B cell (primary cell): ENCODE measurements around the gene DPH2. TPM values are rescaled to one million over a fixed set of nuclear protein-coding genes. Genes with fewer than 3 reads are reported as not detected.

ENCODE experiments used
- ATAC-seq: fragments of 200-7000 bp; cut with Tn5 transposase; one replicate; pipeline ENCODE4 v1.10.0; 2021; ENCODE audit warnings: low read depth, mild to moderate bottlenecking, moderate number of reproducible peaks, moderate library complexity
- CTCF ChIA-PET: fragments of 350-600 bp; sonication (Branson Sonifier 250); formaldehyde crosslinking; loops from one replicate; lab custom pipeline; 2021; ENCODE audit warnings: antibody characterized with exemption, inconsistent platforms; lab: Charles Lee
- POLR2A ChIA-PET: fragments of 350-600 bp; sonication (Branson Sonifier 250); formaldehyde crosslinking; loops from one replicate; lab custom pipeline; 2021; ENCODE audit warnings: antibody characterized with exemption; lab: Charles Lee
- DNase-seq: peaks from one replicate; pipeline ENCODE4 v3.0.0; 2013
- H2AFZ ChIP-seq: 2 replicates; pipeline ENCODE4 v1.6.1; 2012; ENCODE audit warnings: mild to moderate bottlenecking, low read depth, low read length; ENCODE audit not compliant: insufficient read depth, poor library complexity, severe bottlenecking
- H3K27ac ChIP-seq, 2 donors: 1 replicate in 1 of 2; 2 replicates in 1 of 2; pipeline ENCODE4 v1.5.1; 2012 to 2013; ENCODE audit warnings: low read length in 2 of 2, mild to moderate bottlenecking in 2 of 2, moderate library complexity in 1 of 2
- H3K27me3 ChIP-seq, 4 experiments: fragments of 200-600 bp in 1 of 4; sonication (generic) in 1 of 4; replicated peaks in 1 of 4; 1 replicate in 2 of 4; 2 replicates in 2 of 4; pipeline versions ENCODE4 v1.6.1 to v1.7.0; 2013 to 2016; ENCODE audit warnings: low read length in 3 of 4, mild to moderate bottlenecking in 2 of 4, mixed read lengths in 1 of 4, moderate library complexity in 1 of 4; ENCODE audit not compliant: insufficient read depth in 4 of 4, control insufficient read depth in 3 of 4; ENCODE audit errors: control extremely low read depth in 1 of 4
- H3K36me3 ChIP-seq, 2 experiments: replicated peaks in 1 of 2; 1 replicate in 1 of 2; 2 replicates in 1 of 2; pipeline versions ENCODE4 v1.6.1 to v1.7.1; 2013; ENCODE audit warnings: low read length in 1 of 2; ENCODE audit not compliant: insufficient read depth in 2 of 2, control insufficient read depth in 1 of 2; ENCODE audit errors: control extremely low read depth in 1 of 2, extremely low read depth in 1 of 2
- H3K4me1 ChIP-seq, 2 donors: fragments of 200-600 bp in 1 of 2; sonication (generic) in 1 of 2; 1 replicate in 1 of 2; 2 replicates in 1 of 2; pipeline versions ENCODE4 v1.5.1 to v1.6.1; 2013 to 2017; ENCODE audit warnings: low read length in 2 of 2; ENCODE audit not compliant: control insufficient read depth in 2 of 2, insufficient read depth in 2 of 2
- H3K4me2 ChIP-seq: replicated peaks from 2 replicates; pipeline ENCODE3; 2012; ENCODE audit warnings: mild to moderate bottlenecking, low read depth, low read length; ENCODE audit not compliant: poor library complexity, severe bottlenecking
- H3K4me3 ChIP-seq, 5 experiments: fragments of 200-600 bp in 1 of 5; sonication (generic) in 1 of 5; 1 replicate in 3 of 5; 2 replicates in 2 of 5; pipeline versions ENCODE4 v1.5.1 to v1.7.0; 2011 to 2016; ENCODE audit warnings: low read length in 4 of 5, mild to moderate bottlenecking in 4 of 5, low read depth in 2 of 5, control low read depth in 1 of 5, moderate library complexity in 1 of 5; ENCODE audit not compliant: insufficient read depth in 1 of 5; ENCODE audit errors: control extremely low read depth in 1 of 5, extremely low read depth in 1 of 5
- H3K79me2 ChIP-seq: fragments of 200-600 bp; sonication (generic); one replicate; pipeline ENCODE4 v1.6.0; 2016; ENCODE audit warnings: low read length; ENCODE audit not compliant: control insufficient read depth, insufficient read depth
- H3K9ac ChIP-seq: fragments of 200-600 bp; sonication (generic); 2 replicates; pipeline ENCODE4 v1.6.1; 2017; ENCODE audit warnings: mild to moderate bottlenecking, low read length, moderate library complexity
- H3K9me3 ChIP-seq, 3 donors: one replicate each; pipeline versions ENCODE4 v1.6.1 to v1.7.1; 2013; ENCODE audit warnings: low read length in 2 of 3; ENCODE audit not compliant: control insufficient read depth in 2 of 3, insufficient read depth in 1 of 3; ENCODE audit errors: control extremely low read depth in 1 of 3
- H4K20me1 ChIP-seq: 2 replicates; pipeline ENCODE4 v1.6.0; 2012; ENCODE audit warnings: mild to moderate bottlenecking, low read length; ENCODE audit not compliant: insufficient read depth, control insufficient read depth, poor library complexity, severe bottlenecking
- H3K27ac Mint-ChIP-seq: one replicate; pipeline ENCODE4 v1.8.0; 2021; ENCODE audit warnings: mixed read lengths
- H3K27me3 Mint-ChIP-seq: one replicate; pipeline ENCODE4 v1.8.0; 2021; ENCODE audit warnings: mixed read lengths
- H3K4me1 Mint-ChIP-seq: one replicate; pipeline ENCODE4 v1.8.0; 2021; ENCODE audit warnings: mixed read lengths
- H3K4me3 Mint-ChIP-seq: one replicate; pipeline ENCODE4 v1.8.0; 2021; ENCODE audit warnings: mixed read lengths
- H3K9me3 Mint-ChIP-seq: one replicate; pipeline ENCODE4 v1.8.0; 2022; ENCODE audit warnings: mixed read lengths; ENCODE audit not compliant: insufficient read depth
- EZH2 ChIP-seq: IDR thresholded peaks from 2 replicates; pipeline ENCODE4 v1.6.1; 2012; ENCODE audit warnings: borderline replicate concordance, low read depth, mild to moderate bottlenecking, moderate library complexity, low read length; ENCODE audit not compliant: insufficient read depth, poor library complexity, severe bottlenecking
- WGBS: methylation state at CpG from one replicate; pipeline ENCODE4 v1.1.5; 2013; ENCODE audit warnings: missing lambda C conversion rate; ENCODE audit not compliant: insufficient coverage; 5-methylcytosine and 5-hydroxymethylcytosine counted together
- intact Hi-C: fragments of 100-400 bp; cut with micrococcal nuclease; formaldehyde crosslinking; loops from one replicate; pipeline ENCODE4 v1.10.0; 2022
- polyA plus RNA-seq: library from polyadenylated mRNA; depleted of rRNA; stranded (reverse); fragments of >200 nt; gene quantifications from 2 replicates; pipeline ENCODE4 v1.2.3, GENCODE V29; 2012
- total RNA-seq, 2 donors: library from RNA; stranded (reverse); fragments of 120-200 nt in 1 of 2; gene quantifications; 1 replicate in 1 of 2; 2 replicates in 1 of 2; pipeline versions ENCODE4 v1.2.3 to v1.2.4, GENCODE V29; 2013 to 2022
- TF ChIP-seq, protein P1 (sequence below): fragments of 200-600 bp; IDR thresholded peaks from one replicate; pipeline ENCODE4 v1.8.0; 2022; ENCODE audit warnings: antibody characterized with exemption, mild to moderate bottlenecking

The DPH2 gene
- total and polyA plus RNA-seq, 2 donors (not counting 1 experiment from before 2014, with no cell fraction given), result 30.5 to 71.9 TPM

DNA sequence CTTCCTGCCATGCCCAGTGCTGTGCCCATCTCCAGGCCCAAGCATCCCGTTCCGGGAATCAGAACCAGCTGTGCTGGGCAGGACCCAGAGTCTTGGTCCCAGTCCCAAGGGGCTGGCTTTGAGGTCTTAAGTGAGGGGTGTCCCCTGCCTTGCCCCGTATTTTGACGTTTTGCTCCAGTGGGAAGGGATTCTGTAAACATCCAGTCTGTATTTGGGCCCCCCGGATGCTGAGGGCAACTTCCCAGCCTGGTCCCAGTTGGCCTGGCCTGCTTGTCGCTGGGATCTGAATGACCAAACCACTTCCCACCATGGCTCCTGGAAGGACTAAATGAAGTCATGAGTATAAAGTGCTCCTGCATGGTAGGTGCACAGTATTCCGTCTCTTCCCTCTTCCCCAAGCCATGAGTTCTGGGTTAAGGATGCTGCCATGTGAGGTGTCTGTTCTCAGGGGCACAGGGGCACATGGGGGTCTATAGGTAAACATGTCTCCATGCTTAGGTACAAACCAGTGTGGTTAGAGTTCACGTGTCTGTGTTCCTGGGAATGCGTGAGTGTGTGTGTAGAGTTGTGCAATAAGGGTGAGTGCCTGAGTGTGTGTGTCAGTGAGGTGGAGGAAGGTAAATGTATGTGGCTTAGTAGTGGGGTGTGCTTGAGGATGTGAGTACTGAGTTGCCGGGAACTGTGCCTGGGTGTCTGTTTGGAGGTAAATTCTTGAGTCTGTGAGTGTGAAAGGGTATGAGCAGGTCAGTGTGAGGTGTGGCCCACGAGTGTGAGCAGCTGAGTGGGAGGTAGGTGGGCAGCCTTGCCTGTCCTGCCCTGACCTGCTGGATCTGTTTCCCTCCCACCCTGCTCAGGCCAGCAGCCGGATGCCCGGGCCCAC lies 10.7 kb downstream of the DPH2 start:
- ATAC-seq (no peak), DNase-seq (peak; percentile 35)
- no peaks in the 10 kb centered on the region for H3K27me3 Mint-ChIP-seq
- intact Hi-C loops, result no loop called here
- Histone ChIP-seq H3K4me3 (peak overlapping the region in 1 of 5 experiments; percentile 41), H3K79me2 (peaks cover 10% of the 10 kb centered on the region), H3K36me3 (peaks cover 0 to 23% of the 10 kb centered on the region in 2 experiments), H3K4me1 (peaks cover 32 to 57% of the 10 kb centered on the region in 2 donors), H2AFZ (peak overlapping the region; percentile 77), H3K27me3 (no peaks in the 10 kb centered on the region), H3K9ac (peak overlapping the region; percentile 63), H3K9me3 (no peaks in the 10 kb centered on the region), H4K20me1 (peaks cover 33% of the 10 kb centered on the region), H3K27ac (no peak overlapping the region), H3K4me2 (peak overlapping the region; percentile 90)
- 84% methylated on average over 10 of the region's 13 CpGs for WGBS
- H3K4me3 Mint-ChIP-seq, result peak overlapping the region; percentile 93
- peaks cover 51% of the 10 kb centered on the region for H3K4me1 Mint-ChIP-seq
- no peaks in the 10 kb centered on the region for H3K9me3 Mint-ChIP-seq
- ChIA-PET CTCF (interaction anchor here (1.2 kb wide), 1 partner anchor 56 kb away, joined by 3 read pairs; no protein-coding TSS in a partner anchor), POLR2A (interaction anchor here (0.5 kb wide), 1 partner anchor 45 kb away, joined by 3 read pairs; no protein-coding TSS in a partner anchor)
- peak overlapping the region; percentile 2 for H3K27ac Mint-ChIP-seq
- TF ChIP-seq, protein P1, sequence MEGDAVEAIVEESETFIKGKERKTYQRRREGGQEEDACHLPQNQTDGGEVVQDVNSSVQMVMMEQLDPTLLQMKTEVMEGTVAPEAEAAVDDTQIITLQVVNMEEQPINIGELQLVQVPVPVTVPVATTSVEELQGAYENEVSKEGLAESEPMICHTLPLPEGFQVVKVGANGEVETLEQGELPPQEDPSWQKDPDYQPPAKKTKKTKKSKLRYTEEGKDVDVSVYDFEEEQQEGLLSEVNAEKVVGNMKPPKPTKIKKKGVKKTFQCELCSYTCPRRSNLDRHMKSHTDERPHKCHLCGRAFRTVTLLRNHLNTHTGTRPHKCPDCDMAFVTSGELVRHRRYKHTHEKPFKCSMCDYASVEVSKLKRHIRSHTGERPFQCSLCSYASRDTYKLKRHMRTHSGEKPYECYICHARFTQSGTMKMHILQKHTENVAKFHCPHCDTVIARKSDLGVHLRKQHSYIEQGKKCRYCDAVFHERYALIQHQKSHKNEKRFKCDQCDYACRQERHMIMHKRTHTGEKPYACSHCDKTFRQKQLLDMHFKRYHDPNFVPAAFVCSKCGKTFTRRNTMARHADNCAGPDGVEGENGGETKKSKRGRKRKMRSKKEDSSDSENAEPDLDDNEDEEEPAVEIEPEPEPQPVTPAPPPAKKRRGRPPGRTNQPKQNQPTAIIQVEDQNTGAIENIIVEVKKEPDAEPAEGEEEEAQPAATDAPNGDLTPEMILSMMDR, result no peak
- TF ChIP-seq EZH2, result no peak

DNA sequence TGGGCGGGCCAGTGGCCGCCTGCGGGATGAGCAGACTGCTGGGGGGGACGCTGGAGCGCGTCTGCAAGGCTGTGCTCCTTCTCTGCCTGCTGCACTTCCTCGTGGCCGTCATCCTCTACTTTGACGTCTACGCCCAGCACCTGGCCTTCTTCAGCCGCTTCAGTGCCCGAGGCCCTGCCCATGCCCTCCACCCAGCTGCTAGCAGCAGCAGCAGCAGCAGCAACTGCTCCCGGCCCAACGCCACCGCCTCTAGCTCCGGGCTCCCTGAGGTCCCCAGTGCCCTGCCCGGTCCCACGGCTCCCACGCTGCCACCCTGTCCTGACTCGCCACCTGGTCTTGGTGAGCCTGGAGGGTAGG lies 11.3 kb downstream of the DPH2 start:
- intact Hi-C loops, result no loop called here
- Histone ChIP-seq H3K36me3 (peaks cover 0 to 22% of the 10 kb centered on the region in 2 experiments), H3K27ac (no peak overlapping the region), H3K9ac (no peak overlapping the region), H3K79me2 (peaks cover 4% of the 10 kb centered on the region), H4K20me1 (peaks cover 27% of the 10 kb centered on the region), H3K4me3 (no peak overlapping the region), H3K9me3 (no peaks in the 10 kb centered on the region), H3K4me1 (peaks cover 26 to 51% of the 10 kb centered on the region in 2 donors), H3K4me2 (peak overlapping the region; percentile 0), H3K27me3 (no peaks in the 10 kb centered on the region), H2AFZ (peak overlapping the region; percentile 2)
- ATAC-seq (no peak), DNase-seq (peak; percentile 37)
- ChIA-PET POLR2A (interaction anchor here (0.5 kb wide), 1 partner anchor 44 kb away, joined by 3 read pairs; no protein-coding TSS in a partner anchor), CTCF (no interaction called here)
- WGBS, result 59% methylated on average over 18 of the region's 20 CpGs
- H3K4me3 Mint-ChIP-seq, result peak overlapping the region; percentile 8
- H3K27me3 Mint-ChIP-seq, result no peaks in the 10 kb centered on the region
- peak overlapping the region; percentile 57 for H3K27ac Mint-ChIP-seq
- H3K4me1 Mint-ChIP-seq, result peaks cover 44% of the 10 kb centered on the region
- no peaks in the 10 kb centered on the region for H3K9me3 Mint-ChIP-seq
- TF ChIP-seq, protein P1, result no peak
- no peak for TF ChIP-seq EZH2
